Brain microvascular endothelial cell (primary cell): ENCODE data around the gene ERICH3.

Source experiments
- DNase-seq: peaks from one replicate; pipeline ENCODE4 v3.0.0-alpha.2; 2020
- H3K27ac ChIP-seq: fragments of 250-450 bp; sonication (Bioruptor Pico); 2 replicates; pipeline ENCODE4 v1.5.1; 2020; ENCODE audit warnings: mild to moderate bottlenecking, moderate library complexity
- H3K27me3 ChIP-seq: fragments of 250-450 bp; sonication (Bioruptor Pico); replicated peaks from 2 replicates; pipeline ENCODE4 v1.5.1; 2020; ENCODE audit warnings: mild to moderate bottlenecking
- H3K36me3 ChIP-seq: fragments of 250-450 bp; sonication (Bioruptor Pico); replicated peaks from 2 replicates; pipeline ENCODE4 v1.5.1; 2020; ENCODE audit warnings: mild to moderate bottlenecking
- H3K4me3 ChIP-seq: 2 replicates; pipeline ENCODE4 v1.5.1; 2011; ENCODE audit warnings: low read depth, mild to moderate bottlenecking, control low read depth, low read length, moderate library complexity
- CTCF ChIP-seq: IDR thresholded peaks from 2 replicates; pipeline ENCODE4 v1.5.1; 2011; ENCODE audit warnings: low read depth, mild to moderate bottlenecking, moderate library complexity, low read length, control low read depth, inconsistent platforms; ENCODE audit errors: missing control alignments
- in situ Hi-C: cut with HindIII; loops from 2 replicates; pipeline ENCODE4 v1.10.0; 2017; ENCODE audit warnings: low sequenced_read_pairs, low pct_ligation_motif_present

ERICH3 gene

GRCh38 chr1:74686928-74687327, 13.3 kb upstream of the ERICH3 start:
- H3K36me3 ChIP-seq = no peaks in the 10 kb centered on the region
- in situ Hi-C loops = no loop called here

GRCh38 chr1:74684301-74684700, 10.7 kb upstream of the ERICH3 start:
- DNase-seq = no peak
- TF ChIP-seq CTCF = no peak
- no peaks in the 10 kb centered on the region for H3K36me3 ChIP-seq
- H3K4me3 ChIP-seq = no peak overlapping the region
- H3K27ac ChIP-seq = no peak overlapping the region
- no peaks in the 10 kb centered on the region for H3K27me3 ChIP-seq
- in situ Hi-C loops = no loop called here

More at GRCh38 chr1:74686928-74687327, 13.3 kb upstream of the ERICH3 start:
- TF ChIP-seq CTCF = no peak
- no peak for DNase-seq
- Histone ChIP-seq H3K27ac (no peak overlapping the region), H3K4me3 (no peak overlapping the region), H3K27me3 (no peaks in the 10 kb centered on the region)

- no peak for TF ChIP-seq CTCF
- H3K27ac ChIP-seq = no peak overlapping the region
- in situ Hi-C loops = no loop called here
- no peak overlapping the region for H3K4me3 ChIP-seq
- H3K27me3 ChIP-seq = no peaks in the 10 kb centered on the region
- no peaks in the 10 kb centered on the region for H3K36me3 ChIP-seq
- DNase-seq = no peak
Measured at GRCh38 chr1:74683656-74684055, 10.1 kb upstream of the ERICH3 start.

GRCh38 chr1:74681851-74682250, 8.3 kb upstream of the ERICH3 start:
- no peak for TF ChIP-seq CTCF
- in situ Hi-C loops = no loop called here
- Histone ChIP-seq H3K36me3 (no peaks in the 10 kb centered on the region), H3K27me3 (no peaks in the 10 kb centered on the region), H3K4me3 (no peak overlapping the region), H3K27ac (no peak overlapping the region)
- no peak for DNase-seq

GRCh38 chr1:74681449-74681848, 7.9 kb upstream of the ERICH3 start:
- Histone ChIP-seq H3K36me3 (no peaks in the 10 kb centered on the region), H3K27me3 (no peaks in the 10 kb centered on the region), H3K4me3 (no peak overlapping the region), H3K27ac (no peak overlapping the region)
- in situ Hi-C loops = no loop called here
- DNase-seq = no peak
- no peak for TF ChIP-seq CTCF

GRCh38 chr1:74681001-74681400, 7.4 kb upstream of the ERICH3 start:
- Histone ChIP-seq H3K4me3 (no peak overlapping the region), H3K27ac (no peak overlapping the region), H3K27me3 (no peaks in the 10 kb centered on the region), H3K36me3 (no peaks in the 10 kb centered on the region)
- no peak for TF ChIP-seq CTCF
- in situ Hi-C loops = no loop called here
- DNase-seq = no peak
